ENCODE measurements around the gene NUDT1. TPM values are rescaled to one million over a fixed set of nuclear protein-coding genes. Genes with fewer than 3 reads are reported as not detected.

Gene NUDT1
- 15.5 and 21.0 TPM in 2 replicates for total RNA-seq

- TF ChIP-seq, protein P1, sequence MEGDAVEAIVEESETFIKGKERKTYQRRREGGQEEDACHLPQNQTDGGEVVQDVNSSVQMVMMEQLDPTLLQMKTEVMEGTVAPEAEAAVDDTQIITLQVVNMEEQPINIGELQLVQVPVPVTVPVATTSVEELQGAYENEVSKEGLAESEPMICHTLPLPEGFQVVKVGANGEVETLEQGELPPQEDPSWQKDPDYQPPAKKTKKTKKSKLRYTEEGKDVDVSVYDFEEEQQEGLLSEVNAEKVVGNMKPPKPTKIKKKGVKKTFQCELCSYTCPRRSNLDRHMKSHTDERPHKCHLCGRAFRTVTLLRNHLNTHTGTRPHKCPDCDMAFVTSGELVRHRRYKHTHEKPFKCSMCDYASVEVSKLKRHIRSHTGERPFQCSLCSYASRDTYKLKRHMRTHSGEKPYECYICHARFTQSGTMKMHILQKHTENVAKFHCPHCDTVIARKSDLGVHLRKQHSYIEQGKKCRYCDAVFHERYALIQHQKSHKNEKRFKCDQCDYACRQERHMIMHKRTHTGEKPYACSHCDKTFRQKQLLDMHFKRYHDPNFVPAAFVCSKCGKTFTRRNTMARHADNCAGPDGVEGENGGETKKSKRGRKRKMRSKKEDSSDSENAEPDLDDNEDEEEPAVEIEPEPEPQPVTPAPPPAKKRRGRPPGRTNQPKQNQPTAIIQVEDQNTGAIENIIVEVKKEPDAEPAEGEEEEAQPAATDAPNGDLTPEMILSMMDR (IDR thresholded peaks at IDR 0.05; ENCODE audit: insufficient read depth, low read length, poor library complexity, severe bottlenecking) = no peak
- DNase-seq (ENCODE audit: low read depth) = no peak
- Histone ChIP-seq H3K27me3 (ENCODE audit: control insufficient read depth, insufficient read depth, low read length) (no peaks in the 10 kb centered on the region), H3K36me3 (ENCODE audit: control insufficient read depth, insufficient read depth, low read length) (no peaks in the 10 kb centered on the region), H3K4me3 (ENCODE audit: low read depth, low read length) (peak within 1 kb of the TSS; percentile 74)
Measured at GRCh38 chr7:2241580-2242540, at the start of gene NUDT1, which contains the start of gene MRM2. TSS of gene NUDT1 (plus strand) at chr7:2242226. CDS start at chr7:2244575, 2,349 bp downstream. TSS of gene MRM2 (minus strand) at chr7:2242205. CDS start at chr7:2242169, 36 bp downstream.

DNA sequence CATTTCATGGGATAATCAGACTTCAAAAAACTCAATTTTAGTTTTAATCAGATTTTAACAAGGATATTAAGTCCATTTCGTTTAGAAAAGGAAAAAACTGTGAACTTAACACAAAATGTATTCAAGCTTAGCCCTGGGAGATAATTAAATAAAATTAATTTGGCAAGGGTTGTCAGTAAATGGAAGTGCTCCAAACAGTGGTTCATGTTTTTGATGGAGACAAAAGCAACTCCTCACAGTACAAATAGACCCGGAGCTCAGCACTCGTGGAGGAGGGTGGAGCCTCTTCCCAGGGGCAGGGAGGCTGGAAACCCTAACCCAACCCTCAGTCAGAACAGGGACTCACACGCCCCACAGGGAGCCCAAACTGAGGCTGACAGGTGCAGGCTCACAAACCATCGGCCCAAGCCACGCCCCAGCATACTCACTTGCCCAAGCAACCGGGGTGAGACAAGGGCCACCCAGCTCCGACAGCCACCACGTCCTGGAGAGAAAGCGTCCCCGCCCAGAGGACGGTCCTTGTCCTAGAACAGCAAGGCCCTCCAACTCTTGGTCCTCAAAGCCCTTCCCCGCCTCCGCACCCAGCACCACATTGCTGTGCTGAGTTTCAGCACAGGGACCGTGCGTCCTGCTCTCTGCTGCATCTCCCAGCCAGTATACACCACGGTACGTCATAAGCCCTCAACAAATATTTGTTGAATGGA lies 49.0 kb upstream of the NUDT1 start:
- H3K4me3 ChIP-seq (ENCODE audit: low read depth, low read length) = no peak overlapping the region
- peaks cover 4% of the 10 kb centered on the region for H3K36me3 ChIP-seq (ENCODE audit: control insufficient read depth, insufficient read depth, low read length)
- no peaks in the 10 kb centered on the region for H3K27me3 ChIP-seq (ENCODE audit: control insufficient read depth, insufficient read depth, low read length)
- no peak for DNase-seq (ENCODE audit: low read depth)
- TF ChIP-seq, protein P1 (IDR thresholded peaks at IDR 0.05; ENCODE audit: insufficient read depth, low read length, poor library complexity, severe bottlenecking) = no peak

- TF ChIP-seq, protein P1 (IDR thresholded peaks at IDR 0.05; ENCODE audit: insufficient read depth, low read length, poor library complexity, severe bottlenecking) = no peak
- no peak for DNase-seq (ENCODE audit: low read depth)
- Histone ChIP-seq H3K4me3 (ENCODE audit: low read depth, low read length) (no peak overlapping the region), H3K27me3 (ENCODE audit: control insufficient read depth, insufficient read depth, low read length) (no peaks in the 10 kb centered on the region), H3K36me3 (ENCODE audit: control insufficient read depth, insufficient read depth, low read length) (peaks cover 4% of the 10 kb centered on the region)
Measured at GRCh38 chr7:2193575-2194305, 48.3 kb upstream of the NUDT1 start.

DNA sequence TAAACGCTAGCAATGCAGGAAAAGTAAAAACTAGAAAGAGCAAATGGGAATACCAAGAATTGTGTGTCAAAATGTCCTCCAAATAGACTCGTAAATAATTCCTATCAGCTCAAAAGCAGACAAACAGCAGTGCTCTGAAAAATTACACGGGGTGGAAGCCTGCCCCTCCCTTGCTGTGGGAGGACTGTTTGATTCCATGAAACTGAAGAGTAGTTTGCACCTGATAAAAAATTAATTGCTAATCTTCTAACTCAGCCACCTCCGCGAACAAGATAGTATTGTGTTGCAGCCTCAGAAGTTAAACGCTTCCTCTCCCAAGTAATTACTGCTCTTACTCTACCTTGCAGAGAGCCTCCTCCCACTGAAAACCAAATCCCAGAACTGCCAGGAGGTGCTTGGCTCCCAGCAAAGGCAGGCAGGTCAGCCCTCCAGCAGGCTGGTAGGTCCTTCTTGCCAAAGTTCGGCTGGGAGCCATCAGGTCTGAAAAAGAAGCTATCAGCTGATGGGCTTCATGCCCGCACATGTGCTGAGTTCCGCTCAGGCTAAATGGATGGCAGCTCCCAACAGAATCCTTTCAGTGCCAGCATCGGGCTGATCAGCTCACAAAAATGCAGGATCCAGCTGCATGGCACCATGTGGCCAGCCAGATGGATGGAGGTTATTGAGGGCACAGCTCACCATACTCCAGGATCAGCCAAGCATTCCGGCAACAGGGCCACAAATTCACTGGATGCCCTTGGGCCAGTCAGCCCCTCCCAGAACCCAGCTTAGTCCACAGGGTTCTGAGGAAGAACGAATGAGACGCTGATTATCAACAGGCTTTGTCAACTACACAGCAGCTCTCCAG lies 46.4 kb upstream of the NUDT1 start:
- H3K4me3 ChIP-seq (ENCODE audit: low read depth, low read length) = no peak overlapping the region
- H3K36me3 ChIP-seq (ENCODE audit: control insufficient read depth, insufficient read depth, low read length) = peaks cover 4% of the 10 kb centered on the region
- H3K27me3 ChIP-seq (ENCODE audit: control insufficient read depth, insufficient read depth, low read length) = no peaks in the 10 kb centered on the region
- TF ChIP-seq, protein P1 (IDR thresholded peaks at IDR 0.05; ENCODE audit: insufficient read depth, low read length, poor library complexity, severe bottlenecking) = no peak
- DNase-seq (ENCODE audit: low read depth) = no peak
